ENCODE data around the gene ENTPD6. TPM values are rescaled to one million over a fixed set of nuclear protein-coding genes. Genes with fewer than 3 reads are reported as not detected.

ENTPD6 gene
- total RNA-seq, 1 experiment from 2014 or later: 56.3 TPM

GRCh38 chr20:25254571-25254970 lies 59.1 kb downstream of the ENTPD6 start:
- Mint-ChIP-seq H3K36me3 (ENCODE audit: insufficient read depth, unreplicated experiment) (peaks cover 92% of the 10 kb centered on the region), H3K4me1 (ENCODE audit: low read depth, unreplicated experiment) (no peaks in the 10 kb centered on the region), H3K4me3 (ENCODE audit: low read depth, unreplicated experiment) (peak overlapping the region; percentile 69), H3K27me3 (ENCODE audit: unreplicated experiment) (no peaks in the 10 kb centered on the region), H3K9me3 (ENCODE audit: low read depth, unreplicated experiment) (no peaks in the 10 kb centered on the region), H3K27ac (ENCODE audit: unreplicated experiment) (no peak overlapping the region)
- intact Hi-C loops (cut with micrococcal nuclease; ENCODE audit: unreplicated experiment): no loop called here
- TF ChIP-seq CTCF (IDR thresholded peaks at IDR 0.05; ENCODE audit: unreplicated experiment): no peak
- CTCF ChIA-PET: no interaction called here
- BruUV-seq (replicated peaks): no TSS peak
- no peak for DNase-seq

DNA sequence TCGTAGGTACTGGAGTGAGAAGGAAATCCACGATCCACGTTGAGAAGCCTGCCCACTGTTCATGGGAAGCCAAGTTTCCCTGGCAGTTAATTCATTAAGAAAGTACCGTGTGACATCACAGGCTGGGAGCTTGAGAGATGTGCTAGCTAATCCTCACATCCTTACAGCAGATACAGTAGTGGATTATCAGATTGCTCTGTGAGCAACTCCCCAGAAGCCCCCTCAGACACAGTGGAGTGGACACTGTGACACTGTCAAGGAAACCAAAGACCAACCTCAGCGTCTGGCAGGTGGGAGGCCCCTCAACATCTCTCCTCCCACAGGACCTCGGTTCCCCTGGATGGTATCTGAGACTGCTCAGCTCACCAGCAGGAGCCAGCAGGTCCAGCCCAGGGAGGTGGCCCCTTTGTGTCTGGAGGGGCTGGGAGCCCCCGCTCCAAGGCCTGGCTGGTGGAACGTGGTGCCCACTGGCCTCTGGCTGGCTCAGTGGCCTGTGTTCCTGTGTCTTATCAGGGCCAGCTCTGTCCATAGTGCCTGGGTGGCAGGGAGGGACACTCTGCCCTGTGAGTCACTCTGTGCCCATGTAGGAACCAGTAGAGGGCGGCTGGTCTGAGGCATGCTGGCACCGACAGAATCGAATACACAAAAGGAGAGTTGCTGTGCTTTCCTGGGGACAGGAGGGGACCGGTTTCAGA lies 59.6 kb downstream of the ENTPD6 start:
- H3K4me3 Mint-ChIP-seq (ENCODE audit: low read depth, unreplicated experiment): peak overlapping the region; percentile 69
- CTCF ChIA-PET: interaction anchor here (0.5 to 1.5 kb wide), 3 partner anchors 8 to 136 kb away, joined by 4 to 5 read pairs (median 4); partner anchors contain the start of gene ABHD12
- H3K36me3 Mint-ChIP-seq (ENCODE audit: insufficient read depth, unreplicated experiment): peaks cover 88% of the 10 kb centered on the region
- DNase-seq: peak; percentile 49
- no TSS peak for BruUV-seq (replicated peaks)
- H3K27me3 Mint-ChIP-seq (ENCODE audit: unreplicated experiment): no peaks in the 10 kb centered on the region
- no peaks in the 10 kb centered on the region for H3K4me1 Mint-ChIP-seq (ENCODE audit: low read depth, unreplicated experiment)
- H3K9me3 Mint-ChIP-seq (ENCODE audit: low read depth, unreplicated experiment): no peaks in the 10 kb centered on the region
- intact Hi-C loops (cut with micrococcal nuclease; ENCODE audit: unreplicated experiment): no loop called here
- no peak overlapping the region for H3K27ac Mint-ChIP-seq (ENCODE audit: unreplicated experiment)
- no peak for TF ChIP-seq CTCF (IDR thresholded peaks at IDR 0.05; ENCODE audit: unreplicated experiment)

GRCh38 chr20:25256226-25256859 lies 60.8 kb downstream of the ENTPD6 start:
- Mint-ChIP-seq H3K27ac (ENCODE audit: unreplicated experiment) (no peak overlapping the region), H3K36me3 (ENCODE audit: insufficient read depth, unreplicated experiment) (peaks cover 83% of the 10 kb centered on the region), H3K4me1 (ENCODE audit: low read depth, unreplicated experiment) (no peaks in the 10 kb centered on the region), H3K4me3 (ENCODE audit: low read depth, unreplicated experiment) (peak overlapping the region; percentile 69), H3K9me3 (ENCODE audit: low read depth, unreplicated experiment) (no peaks in the 10 kb centered on the region), H3K27me3 (ENCODE audit: unreplicated experiment) (no peaks in the 10 kb centered on the region)
- intact Hi-C loops (cut with micrococcal nuclease; ENCODE audit: unreplicated experiment): no loop called here
- BruUV-seq (replicated peaks): no TSS peak
- TF ChIP-seq CTCF (IDR thresholded peaks at IDR 0.05; ENCODE audit: unreplicated experiment): no peak
- DNase-seq: no peak
- CTCF ChIA-PET: interaction anchor here (0.7 to 1.5 kb wide), 2 partner anchors 10 to 27 kb away, joined by 3 to 4 read pairs; no protein-coding TSS in a partner anchor

- no peak for TF ChIP-seq CTCF (IDR thresholded peaks at IDR 0.05; ENCODE audit: unreplicated experiment)
- BruUV-seq (replicated peaks): no TSS peak
- Mint-ChIP-seq H3K4me1 (ENCODE audit: low read depth, unreplicated experiment) (no peaks in the 10 kb centered on the region), H3K4me3 (ENCODE audit: low read depth, unreplicated experiment) (peak overlapping the region; percentile 69), H3K36me3 (ENCODE audit: insufficient read depth, unreplicated experiment) (peaks cover 82% of the 10 kb centered on the region), H3K27ac (ENCODE audit: unreplicated experiment) (no peak overlapping the region), H3K27me3 (ENCODE audit: unreplicated experiment) (no peaks in the 10 kb centered on the region), H3K9me3 (ENCODE audit: low read depth, unreplicated experiment) (no peaks in the 10 kb centered on the region)
- intact Hi-C loops (cut with micrococcal nuclease; ENCODE audit: unreplicated experiment): no loop called here
- CTCF ChIA-PET: no interaction called here
- no peak for DNase-seq
These were observed 61.6 kb downstream of the ENTPD6 start for GRCh38 chr20:25257130-25257529.
